Right cardiac atrium (tissue), 5 donors: Measurements from ENCODE around the gene GPHN. TPM values are rescaled to one million over a fixed set of nuclear protein-coding genes. Genes with fewer than 3 reads are reported as not detected.

ENCODE experiments used
- ATAC-seq, 2 donors: fragments of 200-7000 bp; cut with Tn5 transposase; one replicate each; pipeline versions ENCODE4 v1.8.0 to v1.9.1; 2020; ENCODE audit warnings: moderate library complexity in 2 of 2, mild to moderate bottlenecking in 1 of 2
- DNase-seq, 3 donors: peaks; one replicate each; pipeline ENCODE4 v3.0.0-alpha.2; 2020
- H3K27ac ChIP-seq: one replicate; pipeline ENCODE4 v1.5.1; 2013; ENCODE audit warnings: mild to moderate bottlenecking, low read length, control low read depth, moderate library complexity
- H3K27me3 ChIP-seq: one replicate; pipeline ENCODE4 v1.6.1; 2013; ENCODE audit not compliant: control insufficient read depth, insufficient read depth
- H3K4me1 ChIP-seq: one replicate; pipeline ENCODE4 v1.6.1; 2013; ENCODE audit warnings: low read length; ENCODE audit not compliant: control insufficient read depth, insufficient read depth
- H3K4me3 ChIP-seq: one replicate; pipeline ENCODE4 v1.5.1; 2013; ENCODE audit warnings: low read length, control low read depth
- H3K9me3 ChIP-seq: one replicate; pipeline ENCODE4 v1.6.1; 2013; ENCODE audit warnings: low read length; ENCODE audit not compliant: control insufficient read depth
- WGBS: extraction: QIAGEN DNeasy Blood & Tissue Kit; methylation state at CpG from one replicate; pipeline ENCODE4 v1.1.7; 2013; 5-methylcytosine and 5-hydroxymethylcytosine counted together
- intact Hi-C, 4 donors: fragments of 100-400 bp; cut with DNase I; formaldehyde crosslinking; loops; one replicate each; pipeline versions ENCODE4 v1.11.0 to v1.14.0; 2022 to 2023
- long read RNA-seq, 4 donors: library from polyadenylated mRNA; unstranded; transcript quantifications; one replicate each; pipeline ENCODE4 v2.0.0, GENCODE V29; 2020 to 2021
- polyA plus RNA-seq: library from polyadenylated mRNA; stranded (reverse); fragments of 200-250 nt; gene quantifications from one replicate; pipeline ENCODE4 v1.2.3, GENCODE V29; 2013
- total RNA-seq, 4 donors: library from RNA; stranded (reverse); fragmentation: NEBNext Ultra II Directional; extraction: Animal tissue kit (Norgen Biotek cat#: 25700); gene quantifications; one replicate each; pipeline ENCODE4 v1.2.1, GENCODE V29; 2021
- donor health status: healthy with polysubstance abuse.
- donor health status: DM: no; HTN: yes; CAD: no.
- donor health status: DM: no; HTN: no; CAD: no.
- donor health status: DM: no; HTN: yes; CAD: no; lungs with severe emphysema.
- donor health status: DM: yes; HTN: yes; CAD: no.

Gene GPHN
- total RNA-seq (10 to 100 TPM; 19.6 to 25.4 (median 23.6) TPM), polyA plus RNA-seq (16.0 TPM)
- long read RNA-seq, donor 1, full-length matches to known transcripts, result 9 of 24 reads
- long read RNA-seq, donor 1, partial matches to known transcripts, result 7 of 24 reads
- long read RNA-seq, donor 1, other reads (novel, unspliced or antisense), result 8 of 24 reads
- long read RNA-seq, donor 2, full-length matches to known transcripts, result 10 of 11 reads
- long read RNA-seq, donor 2, partial matches to known transcripts, result 1 of 11 reads
- long read RNA-seq, donor 2, other reads (novel, unspliced or antisense), result 0 of 11 reads
- long read RNA-seq, donor 3, full-length matches to known transcripts, result 21 of 40 reads
- long read RNA-seq, donor 3, partial matches to known transcripts, result 11 of 40 reads
- long read RNA-seq, donor 3, other reads (novel, unspliced or antisense), result 8 of 40 reads
- long read RNA-seq, donor 4, full-length matches to known transcripts, result 9 of 15 reads
- long read RNA-seq, donor 4, partial matches to known transcripts, result 1 of 15 reads
- long read RNA-seq, donor 4, other reads (novel, unspliced or antisense), result 5 of 15 reads

GRCh38 chr14:66507722-66508546 lies at the start of gene GPHN:
Gene GPHN, plus strand, starts transcription at chr14:66508147.
- no peaks in the 10 kb centered on the region for H3K4me1 ChIP-seq
- intact Hi-C loops, result no loop called here
- H3K27me3 ChIP-seq, result no peaks in the 10 kb centered on the region
- no peaks in the 10 kb centered on the region for H3K9me3 ChIP-seq
- under 1% methylated on average over 91 of the region's 91 CpGs for WGBS
- ATAC-seq (peak; percentile 100), DNase-seq (peak; percentile 98)
- peak within 1 kb of the TSS; percentile 91 for H3K4me3 ChIP-seq
- H3K27ac ChIP-seq, result peak within 1 kb of the TSS; percentile 78

- Histone ChIP-seq H3K9me3 (no peaks in the 10 kb centered on the region), H3K4me3 (no peak overlapping the region), H3K27ac (no peak overlapping the region), H3K4me1 (no peaks in the 10 kb centered on the region), H3K27me3 (no peaks in the 10 kb centered on the region)
- intact Hi-C loops, result no loop called here
- ATAC-seq, result no peak
- DNase-seq, result no peak
Observed at GRCh38 chr14:66459603-66460002, 48.3 kb upstream of the GPHN start.

GRCh38 chr14:66464261-66464660 lies 43.7 kb upstream of the GPHN start:
- intact Hi-C loops, result no loop called here
- WGBS, result 93% methylated on average over 3 of the region's 3 CpGs
- no peak overlapping the region for H3K27ac ChIP-seq
- H3K27me3 ChIP-seq, result no peaks in the 10 kb centered on the region
- ATAC-seq (no peak), DNase-seq (no peak)
- no peaks in the 10 kb centered on the region for H3K9me3 ChIP-seq
- no peaks in the 10 kb centered on the region for H3K4me1 ChIP-seq
- no peak overlapping the region for H3K4me3 ChIP-seq

- intact Hi-C loops, result no loop called here
- DNase-seq (no peak), ATAC-seq (no peak)
- H3K9me3 ChIP-seq, result no peaks in the 10 kb centered on the region
- H3K27ac ChIP-seq, result no peak overlapping the region
- H3K27me3 ChIP-seq, result no peaks in the 10 kb centered on the region
- no peaks in the 10 kb centered on the region for H3K4me1 ChIP-seq
- WGBS, result 86% methylated on average over 2 of the region's 2 CpGs
- no peak overlapping the region for H3K4me3 ChIP-seq
Observed at GRCh38 chr14:66468778-66469367, 39.1 kb upstream of the GPHN start.

GRCh38 chr14:66471584-66471983 lies 36.4 kb upstream of the GPHN start:
- WGBS, result 67% methylated on average over 4 of the region's 4 CpGs
- no peaks in the 10 kb centered on the region for H3K9me3 ChIP-seq
- intact Hi-C loops, result no loop called here
- DNase-seq, result no peak
- H3K4me1 ChIP-seq, result no peaks in the 10 kb centered on the region
- H3K27ac ChIP-seq, result no peak overlapping the region
- H3K27me3 ChIP-seq, result no peaks in the 10 kb centered on the region
- no peak for ATAC-seq
- H3K4me3 ChIP-seq, result no peak overlapping the region

- Histone ChIP-seq H3K4me3 (no peak overlapping the region), H3K9me3 (no peaks in the 10 kb centered on the region), H3K27ac (no peak overlapping the region), H3K4me1 (no peaks in the 10 kb centered on the region), H3K27me3 (no peaks in the 10 kb centered on the region)
- ATAC-seq (no peak), DNase-seq (no peak)
- intact Hi-C loops, result no loop called here
Observed at GRCh38 chr14:66472251-66472650, 35.7 kb upstream of the GPHN start.

GRCh38 chr14:66473223-66473622 lies 34.7 kb upstream of the GPHN start:
- no peak overlapping the region for H3K27ac ChIP-seq
- no peaks in the 10 kb centered on the region for H3K4me1 ChIP-seq
- intact Hi-C loops, result no loop called here
- 60% methylated on average over 2 of the region's 2 CpGs for WGBS
- no peaks in the 10 kb centered on the region for H3K27me3 ChIP-seq
- H3K4me3 ChIP-seq, result no peak overlapping the region
- DNase-seq (no peak), ATAC-seq (peak in 1 of 2 donors; percentile 67)
- no peaks in the 10 kb centered on the region for H3K9me3 ChIP-seq

- Histone ChIP-seq H3K9me3 (no peaks in the 10 kb centered on the region), H3K4me3 (no peak overlapping the region), H3K27me3 (no peaks in the 10 kb centered on the region), H3K27ac (no peak overlapping the region), H3K4me1 (no peaks in the 10 kb centered on the region)
- DNase-seq (no peak), ATAC-seq (no peak)
- 7% methylated on average over 1 of the region's 1 CpG for WGBS
- intact Hi-C loops, result no loop called here
Observed at GRCh38 chr14:66476964-66477363, 31.0 kb upstream of the GPHN start.

- intact Hi-C loops, result no loop called here
- DNase-seq (no peak), ATAC-seq (no peak)
- Histone ChIP-seq H3K9me3 (no peaks in the 10 kb centered on the region), H3K4me3 (no peak overlapping the region), H3K4me1 (no peaks in the 10 kb centered on the region), H3K27me3 (no peaks in the 10 kb centered on the region), H3K27ac (no peak overlapping the region)
Observed at GRCh38 chr14:66477567-66477966, 30.4 kb upstream of the GPHN start.

- Histone ChIP-seq H3K27me3 (no peaks in the 10 kb centered on the region), H3K4me3 (no peak overlapping the region), H3K27ac (no peak overlapping the region), H3K4me1 (peaks cover 2% of the 10 kb centered on the region), H3K9me3 (no peaks in the 10 kb centered on the region)
- intact Hi-C loops, result no loop called here
- DNase-seq (no peak), ATAC-seq (no peak)
- WGBS, result 20% methylated on average over 2 of the region's 2 CpGs
Observed at GRCh38 chr14:66482873-66483272, 25.1 kb upstream of the GPHN start.

- H3K4me3 ChIP-seq, result no peak overlapping the region
- H3K4me1 ChIP-seq, result peaks cover 2% of the 10 kb centered on the region
- WGBS, result 13% methylated on average over 1 of the region's 1 CpG
- H3K27me3 ChIP-seq, result no peaks in the 10 kb centered on the region
- H3K9me3 ChIP-seq, result no peaks in the 10 kb centered on the region
- DNase-seq, result no peak
- no peak overlapping the region for H3K27ac ChIP-seq
- intact Hi-C loops, result no loop called here
- ATAC-seq, result peak; percentile 74 to 79
Observed at GRCh38 chr14:66483322-66483721, 24.6 kb upstream of the GPHN start.
